Aorta (tissue), 5 donors: ENCODE data around the gene GXYLT1. TPM values are rescaled to one million over a fixed set of nuclear protein-coding genes. Genes with fewer than 3 reads are reported as not detected.

Experiments used
- ATAC-seq: fragments of 200-7000 bp; cut with Tn5 transposase; one replicate; pipeline ENCODE4 v1.9.1; 2022; ENCODE audit warnings: moderate library complexity; ENCODE audit not compliant: low FRiP score
- DNase-seq, 2 donors: peaks; one replicate each; pipeline ENCODE4 v3.0.0-alpha.2; 2020
- H3K27ac ChIP-seq, 2 donors: one replicate each; pipeline ENCODE4 v1.5.1; 2013; ENCODE audit warnings: low read length in 2 of 2, mild to moderate bottlenecking in 2 of 2, moderate library complexity in 2 of 2, control low read depth in 1 of 2, inconsistent platforms in 1 of 2, low read depth in 1 of 2
- H3K27me3 ChIP-seq, 2 donors: one replicate each; pipeline ENCODE4 v1.6.1; 2013; ENCODE audit warnings: control low read depth in 1 of 2, low read length in 1 of 2, mild to moderate bottlenecking in 1 of 2, moderate library complexity in 1 of 2; ENCODE audit not compliant: insufficient read depth in 2 of 2, control insufficient read depth in 1 of 2
- H3K36me3 ChIP-seq, 2 donors: one replicate each; pipeline ENCODE4 v1.6.1; 2013; ENCODE audit warnings: control low read depth in 1 of 2, low read length in 1 of 2, mild to moderate bottlenecking in 1 of 2; ENCODE audit not compliant: insufficient read depth in 2 of 2, control insufficient read depth in 1 of 2
- H3K4me1 ChIP-seq, 2 donors: one replicate each; pipeline ENCODE4 v1.6.1; 2013; ENCODE audit warnings: low read length in 2 of 2, control low read depth in 1 of 2, mild to moderate bottlenecking in 1 of 2, moderate library complexity in 1 of 2; ENCODE audit not compliant: insufficient read depth in 2 of 2, control insufficient read depth in 1 of 2
- H3K4me3 ChIP-seq, 2 donors: one replicate each; pipeline ENCODE4 v1.5.1; 2013; ENCODE audit warnings: low read length in 2 of 2, control low read depth in 1 of 2, mild to moderate bottlenecking in 1 of 2
- H3K9me3 ChIP-seq: one replicate; pipeline ENCODE4 v1.6.1; 2013; ENCODE audit warnings: mild to moderate bottlenecking, low read length; ENCODE audit not compliant: control insufficient read depth
- WGBS, 2 donors: extraction: QIAGEN DNeasy Blood & Tissue Kit; methylation state at CpG; one replicate each; pipeline ENCODE4 v1.1.7; 2013; 5-methylcytosine and 5-hydroxymethylcytosine counted together
- intact Hi-C, 2 donors: fragments of 100-400 bp; cut with DNase I; formaldehyde crosslinking; loops; one replicate each; pipeline versions ENCODE4 v1.14.2 to v1.15.0; 2022
- polyA plus RNA-seq, 2 donors: library from polyadenylated mRNA; stranded (reverse); fragments of 200-250 nt; gene quantifications; one replicate each; pipeline ENCODE4 v1.2.3, GENCODE V29; 2013
- total RNA-seq, 2 donors: library from RNA; stranded (reverse); fragmentation: NEBNext Ultra II Directional; extraction: Animal tissue kit (Norgen Biotek cat#: 25700); gene quantifications; one replicate each; pipeline ENCODE4 v1.2.1, GENCODE V29; 2021
- donor health status: healthy with polysubstance abuse.
- donor health status: Bipolar disorder and iron deficiency.
- donor health status: DM: no; HTN: no; CAD: no.
- donor health status: DM: no; HTN: no; CAD: no.
- donor health status: DM: yes; HTN: yes; CAD: no.

GXYLT1 gene
- total and polyA plus RNA-seq, 4 donors: 1.9 to 13.5 (median 7.1) TPM

DNA sequence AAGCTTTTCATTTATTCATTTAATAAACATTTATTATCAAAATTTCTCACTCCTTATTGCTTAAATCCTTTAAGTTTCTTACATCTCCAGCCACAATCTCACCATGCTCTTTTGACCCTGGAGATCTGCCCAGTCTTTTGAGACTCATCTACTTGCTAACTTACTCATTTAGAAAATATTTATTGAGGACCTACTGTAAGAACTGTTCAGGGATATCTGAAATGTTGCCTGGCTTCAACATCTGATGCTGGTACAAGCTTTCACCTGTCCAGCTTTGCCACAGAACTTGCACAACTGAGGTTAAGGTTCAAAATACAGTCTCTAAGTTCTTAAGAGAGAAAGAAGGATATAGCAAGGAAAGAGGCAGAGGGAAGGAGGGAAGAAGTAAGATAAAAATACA lies 17.5 kb upstream of the GXYLT1 start:
- Histone ChIP-seq H3K9me3 (no peaks in the 10 kb centered on the region), H3K4me1 (no peaks in the 10 kb centered on the region), H3K27ac (no peak overlapping the region), H3K27me3 (no peaks in the 10 kb centered on the region), H3K4me3 (no peak overlapping the region), H3K36me3 (no peaks in the 10 kb centered on the region)
- intact Hi-C loops: no loop called here
- ATAC-seq (no peak), DNase-seq (no peak)

- WGBS, 2 donors: 90 to 92% methylated on average over 1 of the region's 1 CpG
- Histone ChIP-seq H3K4me1 (no peaks in the 10 kb centered on the region), H3K27me3 (no peaks in the 10 kb centered on the region), H3K36me3 (no peaks in the 10 kb centered on the region), H3K9me3 (no peaks in the 10 kb centered on the region), H3K27ac (no peak overlapping the region), H3K4me3 (no peak overlapping the region)
- DNase-seq: no peak
- intact Hi-C loops: no loop called here
- ATAC-seq: no peak
Observed at GRCh38 chr12:42161529-42161928, 16.9 kb upstream of the GXYLT1 start.

DNA sequence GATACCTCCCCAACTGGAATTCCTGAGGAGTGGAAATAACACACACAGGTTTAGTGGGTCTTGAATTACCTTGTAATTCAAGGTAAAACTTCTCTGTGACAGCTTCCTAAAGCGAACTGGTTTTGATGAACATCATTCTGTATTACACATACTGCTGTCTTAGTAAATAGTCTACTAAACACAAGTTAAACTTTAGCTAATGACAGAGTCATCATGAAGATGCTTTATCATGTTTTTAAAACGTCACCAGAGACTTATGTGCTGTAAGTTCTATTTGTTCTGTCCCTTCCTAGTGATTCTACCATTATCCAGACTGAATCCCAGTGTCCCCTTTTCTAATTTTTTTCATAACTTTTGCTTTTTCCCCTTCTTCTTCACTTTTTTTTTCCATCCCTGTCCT lies 11.6 kb upstream of the GXYLT1 start:
- Histone ChIP-seq H3K36me3 (no peaks in the 10 kb centered on the region), H3K4me3 (no peak overlapping the region), H3K9me3 (no peaks in the 10 kb centered on the region), H3K27me3 (no peaks in the 10 kb centered on the region), H3K4me1 (no peaks in the 10 kb centered on the region), H3K27ac (no peak overlapping the region)
- intact Hi-C loops: no loop called here
- WGBS, 2 donors: 91% methylated on average over 2 of the region's 2 CpGs
- ATAC-seq (no peak), DNase-seq (no peak)

- Histone ChIP-seq H3K27me3 (no peaks in the 10 kb centered on the region), H3K9me3 (no peaks in the 10 kb centered on the region), H3K36me3 (no peaks in the 10 kb centered on the region), H3K4me3 (peak overlapping the region in 1 of 2 donors; percentile 69), H3K4me1 (peaks cover 0 to 3% of the 10 kb centered on the region in 2 donors), H3K27ac (no peak overlapping the region)
- DNase-seq (no peak), ATAC-seq (no peak)
- 67% methylated on average over 11 of the region's 11 CpGs for WGBS, 2 donors
- intact Hi-C loops: no loop called here
Observed at GRCh38 chr12:42145552-42146215, 1.0 kb upstream of the GXYLT1 start.

DNA sequence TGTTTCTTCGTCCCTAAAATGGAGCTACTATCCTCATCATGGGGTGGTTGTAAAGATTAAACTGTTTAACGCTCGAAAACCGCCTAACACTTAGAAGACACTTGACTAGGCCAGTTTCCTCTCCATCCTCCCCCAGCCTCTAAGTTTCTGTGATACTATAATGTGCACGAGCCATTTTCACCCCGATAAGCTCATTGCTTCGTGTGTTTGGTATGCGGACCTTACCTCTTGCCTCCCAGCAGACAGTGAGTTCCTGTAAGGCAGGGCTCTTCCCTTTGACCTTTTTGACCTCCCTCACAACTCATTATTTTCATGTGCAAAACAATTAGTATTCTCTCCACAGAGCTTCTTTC lies 499 bp upstream of the GXYLT1 start:
- ATAC-seq (peak; percentile 26), DNase-seq (no peak)
- peaks cover 0 to 3% of the 10 kb centered on the region in 2 donors for H3K4me1 ChIP-seq
- intact Hi-C loops: no loop called here
- 4 to 6% methylated on average over 8 of the region's 8 CpGs for WGBS, 2 donors
- H3K27me3 ChIP-seq: no peaks in the 10 kb centered on the region
- peak overlapping the region; percentile 57 to 69 for H3K4me3 ChIP-seq
- no peaks in the 10 kb centered on the region for H3K9me3 ChIP-seq
- no peaks in the 10 kb centered on the region for H3K36me3 ChIP-seq
- H3K27ac ChIP-seq: no peak overlapping the region

DNA sequence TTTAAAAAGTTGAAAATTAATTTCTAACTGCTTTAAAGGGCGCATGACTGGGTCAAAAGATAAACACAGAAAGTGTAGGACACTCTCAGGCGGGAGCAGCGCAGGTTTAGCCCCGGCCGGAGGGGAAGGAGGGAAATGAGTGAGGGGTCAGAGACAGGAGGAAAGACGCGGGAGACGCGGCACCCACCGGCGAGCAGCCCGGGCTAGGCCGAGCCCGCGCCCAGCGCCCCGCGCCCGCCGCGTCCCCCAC lies 591 bp downstream of the GXYLT1 start:
- Histone ChIP-seq H3K4me3 (peak overlapping the region; percentile 56 to 69), H3K4me1 (peaks cover 0 to 3% of the 10 kb centered on the region in 2 donors), H3K9me3 (no peaks in the 10 kb centered on the region), H3K27ac (peak overlapping the region in 1 of 2 donors; percentile 50), H3K36me3 (no peaks in the 10 kb centered on the region), H3K27me3 (no peaks in the 10 kb centered on the region)
- no peak for ATAC-seq
- DNase-seq: no peak
- whole genome bisulfite sequencing, 2 donors: 0% methylated on average over 15 to 21 of the region's 21 CpGs
- intact Hi-C loops: loop anchor here (5.0 kb wide), 2 partner anchors 93 to 183 kb away; partner anchors contain the start of genes PPHLN1 (in 1 of the 2), YAF2 (in 1 of the 2) and ZCRB1 (in 1 of the 2)

- H3K27me3 ChIP-seq: no peaks in the 10 kb centered on the region
- intact Hi-C loops: loop anchor here (5.0 kb wide), 2 partner anchors 94 to 184 kb away; partner anchors contain the start of genes PPHLN1 (in 1 of the 2), YAF2 (in 1 of the 2) and ZCRB1 (in 1 of the 2)
- peaks cover 0 to 3% of the 10 kb centered on the region in 2 donors for H3K4me1 ChIP-seq
- H3K4me3 ChIP-seq: peak overlapping the region; percentile 56 to 69
- H3K36me3 ChIP-seq: no peaks in the 10 kb centered on the region
- no peak for DNase-seq
- no peaks in the 10 kb centered on the region for H3K9me3 ChIP-seq
- 16 to 19% methylated on average over 12 of the region's 12 CpGs for WGBS, 2 donors
- no peak for ATAC-seq
- no peak overlapping the region for H3K27ac ChIP-seq
Observed at GRCh38 chr12:42143452-42144157, 1.1 kb downstream of the GXYLT1 start.

DNA sequence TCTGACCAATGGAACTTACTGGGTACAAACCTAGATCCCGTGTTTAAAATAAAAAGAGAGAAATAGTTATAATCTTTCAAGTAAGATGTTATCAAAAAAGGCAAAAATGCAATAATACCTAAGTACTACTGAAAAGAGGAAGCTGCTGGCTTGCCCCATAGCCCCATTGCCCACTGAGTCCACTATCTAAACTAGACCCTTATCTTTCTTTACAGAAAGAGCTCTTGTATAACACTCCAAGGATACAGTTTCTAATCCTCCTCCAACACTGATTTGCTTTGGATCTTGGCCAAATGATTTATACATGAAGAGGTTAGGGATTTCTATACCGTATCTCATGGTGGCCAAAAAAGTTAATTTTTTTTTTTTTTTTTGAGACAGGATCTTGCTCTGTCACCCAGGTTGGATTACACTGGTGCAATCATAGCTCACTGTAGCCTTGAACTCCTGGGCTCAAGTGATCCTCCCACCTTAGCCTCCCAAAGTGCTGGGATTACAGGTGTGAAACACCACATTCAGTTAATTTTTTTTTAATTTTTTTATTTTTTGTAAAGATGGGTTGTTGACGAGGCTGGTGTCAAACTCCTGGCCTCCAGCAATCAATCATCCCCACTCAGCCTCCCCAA lies 2.6 kb downstream of the GXYLT1 start:
- DNase-seq: no peak
- intact Hi-C loops: loop anchor here (5.0 kb wide), 2 partner anchors 95 to 185 kb away; partner anchors contain the start of genes PPHLN1 (in 1 of the 2), YAF2 (in 1 of the 2) and ZCRB1 (in 1 of the 2)
- no peak overlapping the region for H3K27ac ChIP-seq
- no peaks in the 10 kb centered on the region for H3K36me3 ChIP-seq
- no peaks in the 10 kb centered on the region for H3K27me3 ChIP-seq
- 87% methylated on average over 3 of the region's 3 CpGs for WGBS, 2 donors
- ATAC-seq: no peak
- H3K4me1 ChIP-seq: peaks cover 0 to 3% of the 10 kb centered on the region in 2 donors
- no peaks in the 10 kb centered on the region for H3K9me3 ChIP-seq
- no peak overlapping the region for H3K4me3 ChIP-seq
